CD4-positive, alpha-beta T cell (primary cell): Measurements from ENCODE around the gene RSRC1. TPM values are rescaled to one million over a fixed set of nuclear protein-coding genes. Genes with fewer than 3 reads are reported as not detected.

Experiments used
- ATAC-seq: fragments of 200-7000 bp; cut with Tn5 transposase; one replicate; pipeline ENCODE4 v1.10.0; 2022; ENCODE audit warnings: mild to moderate bottlenecking; ENCODE audit not compliant: poor library complexity
- CTCF ChIA-PET: fragments of 350-600 bp; sonication (Branson Sonifier 250); formaldehyde crosslinking; loops from one replicate; lab custom pipeline; 2021; ENCODE audit warnings: antibody characterized with exemption, inconsistent platforms; lab: Charles Lee
- POLR2A ChIA-PET: fragments of 350-600 bp; sonication (Branson Sonifier 250); formaldehyde crosslinking; loops from one replicate; lab custom pipeline; 2021; ENCODE audit warnings: antibody characterized with exemption, inconsistent platforms; lab: Charles Lee
- DNase-seq, 14 experiments: peaks; one replicate each; pipeline ENCODE4 v3.0.0-alpha.2; 2013 to 2020; ENCODE audit warnings: mixed read lengths in 2 of 14
- H3K27ac ChIP-seq, 2 donors: one replicate each; pipeline versions ENCODE4 v1.5.1 to v1.7.0; 2013; ENCODE audit warnings: low read length in 2 of 2, low read depth in 1 of 2, mild to moderate bottlenecking in 1 of 2
- H3K27me3 ChIP-seq, 2 experiments: 1 replicate in 1 of 2; 2 replicates in 1 of 2; pipeline versions ENCODE4 v1.6.1 to v1.7.0; 2013; ENCODE audit warnings: low read length in 2 of 2, control low read depth in 1 of 2, mild to moderate bottlenecking in 1 of 2, moderate library complexity in 1 of 2; ENCODE audit not compliant: insufficient read depth in 2 of 2, control insufficient read depth in 1 of 2
- H3K36me3 ChIP-seq: one replicate; pipeline ENCODE4 v1.6.1; 2013; ENCODE audit warnings: low read length, control low read depth; ENCODE audit not compliant: insufficient read depth
- H3K4me1 ChIP-seq: one replicate; pipeline ENCODE4 v1.6.1; 2013; ENCODE audit warnings: low read length, control low read depth; ENCODE audit not compliant: insufficient read depth
- H3K4me3 ChIP-seq: one replicate; pipeline ENCODE4 v1.5.1; 2013; ENCODE audit warnings: mild to moderate bottlenecking, low read length, moderate library complexity
- H3K9me3 ChIP-seq, 2 experiments: 1 replicate in 1 of 2; 2 replicates in 1 of 2; pipeline versions ENCODE4 v1.6.1 to v1.7.0; 2013; ENCODE audit warnings: low read length in 2 of 2, mild to moderate bottlenecking in 2 of 2, control low read depth in 1 of 2, moderate library complexity in 1 of 2; ENCODE audit not compliant: control insufficient read depth in 1 of 2, insufficient read depth in 1 of 2
- H3K27ac Mint-ChIP-seq: one replicate; pipeline ENCODE4 v1.8.0; 2020; ENCODE audit warnings: mixed read lengths
- H3K27me3 Mint-ChIP-seq: one replicate; pipeline ENCODE4 v1.8.0; 2021; ENCODE audit warnings: mixed read lengths
- H3K36me3 Mint-ChIP-seq: one replicate; pipeline ENCODE4 v1.8.0; 2021; ENCODE audit warnings: low read depth, mixed read lengths
- H3K4me1 Mint-ChIP-seq: one replicate; pipeline ENCODE4 v1.8.0; 2021; ENCODE audit warnings: low read depth, mixed read lengths
- H3K4me3 Mint-ChIP-seq: one replicate; pipeline ENCODE4 v1.8.0; 2020; ENCODE audit warnings: mild to moderate bottlenecking, mixed read lengths
- H3K9me3 Mint-ChIP-seq: one replicate; pipeline ENCODE4 v1.8.0; 2020; ENCODE audit warnings: mixed read lengths
- intact Hi-C, 2 experiments: fragments of 100-400 bp; cut with DNase I in 1 of 2; cut with micrococcal nuclease in 1 of 2; formaldehyde crosslinking; loops; one replicate each; pipeline versions ENCODE4 v1.15.1 to v1.9.0; 2023 to 2025; cut with DNase I, micrococcal nuclease
- total RNA-seq, 174 experiments: library from RNA in 2 of 174; stranded (reverse) in 2 of 174; gene quantifications; one replicate each; pipeline ENCODE4 v1.2.3 and lab custom pipeline; 2021 to 2026
- TF ChIP-seq, protein P1 (sequence below): fragments of 200-600 bp; IDR thresholded peaks from one replicate; pipeline ENCODE4 v1.8.0; 2022; ENCODE audit warnings: antibody characterized with exemption, mild to moderate bottlenecking

RSRC1 gene
- total RNA-seq, 2 experiments from 2014 or later, result 22.3 to 24.6 TPM

DNA sequence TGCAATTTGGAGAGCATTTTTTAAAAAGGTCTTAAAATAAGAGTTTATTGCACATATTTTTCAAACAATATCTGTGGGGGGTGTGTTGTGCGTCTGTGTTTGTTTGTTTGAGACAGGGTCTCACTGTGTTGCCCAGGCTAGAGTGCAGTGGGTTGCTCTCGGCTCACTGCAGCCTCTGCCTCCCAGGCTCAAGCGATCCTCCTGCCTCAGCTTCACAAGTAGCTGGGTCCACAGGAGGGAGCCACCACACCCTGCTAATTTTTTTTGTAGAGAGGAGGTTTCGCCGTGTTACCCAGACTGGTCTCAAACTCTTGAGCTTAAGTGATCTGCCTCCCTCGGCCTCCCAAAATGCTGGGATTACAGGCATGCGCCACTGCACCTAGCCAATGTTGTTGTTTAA, 463.8 kb downstream of the RSRC1 start:
- Mint-ChIP-seq H3K36me3 (no peaks in the 10 kb centered on the region), H3K4me1 (peaks cover 11% of the 10 kb centered on the region), H3K27me3 (peaks cover 48% of the 10 kb centered on the region), H3K27ac (no peak overlapping the region), H3K9me3 (peaks cover 3% of the 10 kb centered on the region), H3K4me3 (no peak overlapping the region)
- TF ChIP-seq, protein P1, sequence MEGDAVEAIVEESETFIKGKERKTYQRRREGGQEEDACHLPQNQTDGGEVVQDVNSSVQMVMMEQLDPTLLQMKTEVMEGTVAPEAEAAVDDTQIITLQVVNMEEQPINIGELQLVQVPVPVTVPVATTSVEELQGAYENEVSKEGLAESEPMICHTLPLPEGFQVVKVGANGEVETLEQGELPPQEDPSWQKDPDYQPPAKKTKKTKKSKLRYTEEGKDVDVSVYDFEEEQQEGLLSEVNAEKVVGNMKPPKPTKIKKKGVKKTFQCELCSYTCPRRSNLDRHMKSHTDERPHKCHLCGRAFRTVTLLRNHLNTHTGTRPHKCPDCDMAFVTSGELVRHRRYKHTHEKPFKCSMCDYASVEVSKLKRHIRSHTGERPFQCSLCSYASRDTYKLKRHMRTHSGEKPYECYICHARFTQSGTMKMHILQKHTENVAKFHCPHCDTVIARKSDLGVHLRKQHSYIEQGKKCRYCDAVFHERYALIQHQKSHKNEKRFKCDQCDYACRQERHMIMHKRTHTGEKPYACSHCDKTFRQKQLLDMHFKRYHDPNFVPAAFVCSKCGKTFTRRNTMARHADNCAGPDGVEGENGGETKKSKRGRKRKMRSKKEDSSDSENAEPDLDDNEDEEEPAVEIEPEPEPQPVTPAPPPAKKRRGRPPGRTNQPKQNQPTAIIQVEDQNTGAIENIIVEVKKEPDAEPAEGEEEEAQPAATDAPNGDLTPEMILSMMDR, result no peak
- DNase-seq, result no peak
- Histone ChIP-seq H3K36me3 (no peaks in the 10 kb centered on the region), H3K27me3 (peaks cover 12% of the 10 kb centered on the region in 2 experiments), H3K9me3 (peaks cover 0 to 17% of the 10 kb centered on the region in 2 experiments), H3K27ac (no peak overlapping the region), H3K4me1 (peaks cover 16% of the 10 kb centered on the region), H3K4me3 (no peak overlapping the region)
- ChIA-PET POLR2A (no interaction called here), CTCF (no interaction called here)
- ATAC-seq, result no peak
- intact Hi-C loops, result no loop called here

DNA sequence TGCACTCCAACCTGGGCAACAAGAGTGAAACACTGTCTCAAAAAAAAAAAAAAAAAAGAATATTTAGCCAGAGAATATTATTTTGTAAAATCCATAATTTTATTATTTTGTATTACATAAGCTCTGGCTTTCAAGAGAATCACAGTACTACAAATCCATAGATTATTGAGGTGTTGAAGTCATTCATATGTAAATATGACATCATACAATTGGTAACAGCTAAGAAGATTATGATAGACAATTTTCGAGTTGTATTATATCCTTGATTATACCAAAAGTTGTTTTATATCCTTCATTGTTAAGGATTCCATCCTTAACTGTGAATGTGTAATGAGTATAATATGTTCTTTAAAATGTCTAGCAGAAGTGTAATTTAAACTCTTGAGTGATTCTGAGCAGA, 464.8 kb downstream of the RSRC1 start:
- no peak for ATAC-seq

DNA sequence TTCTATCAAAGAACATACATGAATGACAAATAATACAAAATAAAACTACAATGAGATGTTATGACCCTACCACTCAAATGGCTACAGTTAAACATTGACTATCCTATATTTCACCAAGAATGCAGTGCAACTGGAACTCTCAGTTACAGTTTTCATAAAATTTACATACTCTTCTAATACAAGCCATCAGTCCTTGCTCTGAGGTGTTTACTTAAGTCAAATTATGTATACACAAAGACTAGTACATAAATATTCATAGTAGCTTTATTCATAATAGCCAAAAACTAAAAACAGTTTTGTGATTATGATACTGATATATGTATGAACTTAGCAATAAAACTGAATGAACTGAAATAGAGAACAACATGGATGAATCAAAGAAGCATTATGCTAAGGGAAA, 480.3 kb downstream of the RSRC1 start:
- Histone ChIP-seq H3K27ac (no peak overlapping the region), H3K4me1 (no peaks in the 10 kb centered on the region), H3K9me3 (no peaks in the 10 kb centered on the region), H3K36me3 (no peaks in the 10 kb centered on the region), H3K27me3 (no peaks in the 10 kb centered on the region), H3K4me3 (no peak overlapping the region)
- intact Hi-C loops, result no loop called here
- no peak overlapping the region for H3K27ac Mint-ChIP-seq
- no peak for DNase-seq
- H3K27me3 Mint-ChIP-seq, result peaks cover 22% of the 10 kb centered on the region
- ATAC-seq, result no peak
- POLR2A ChIA-PET, result interaction anchor here (0.5 kb wide), 1 partner anchor 131 kb away, joined by 3 read pairs; no protein-coding TSS in a partner anchor
- CTCF ChIA-PET, result no interaction called here
- TF ChIP-seq, protein P1, result no peak
- H3K9me3 Mint-ChIP-seq, result no peaks in the 10 kb centered on the region
- H3K4me3 Mint-ChIP-seq, result no peak overlapping the region
- H3K36me3 Mint-ChIP-seq, result no peaks in the 10 kb centered on the region
- no peaks in the 10 kb centered on the region for H3K4me1 Mint-ChIP-seq

More for the DNA sequence above, 464.8 kb downstream of the RSRC1 start:
- DNase-seq, result no peak
- H3K36me3 Mint-ChIP-seq, result no peaks in the 10 kb centered on the region
- no peak overlapping the region for H3K27ac Mint-ChIP-seq
- H3K9me3 ChIP-seq, result peaks cover 0 to 17% of the 10 kb centered on the region in 2 experiments
- peaks cover 3% of the 10 kb centered on the region for H3K9me3 Mint-ChIP-seq
- TF ChIP-seq, protein P1, result no peak
- H3K36me3 ChIP-seq, result no peaks in the 10 kb centered on the region
- peaks cover 39% of the 10 kb centered on the region for H3K27me3 Mint-ChIP-seq
- peaks cover 11% of the 10 kb centered on the region for H3K4me1 Mint-ChIP-seq
- H3K4me3 ChIP-seq, result no peak overlapping the region
- ChIA-PET CTCF (no interaction called here), POLR2A (no interaction called here)
- H3K27ac ChIP-seq, result no peak overlapping the region
- peaks cover 10 to 12% of the 10 kb centered on the region in 2 experiments for H3K27me3 ChIP-seq
- H3K4me1 ChIP-seq, result peaks cover 16% of the 10 kb centered on the region
- intact Hi-C loops, result no loop called here
- H3K4me3 Mint-ChIP-seq, result no peak overlapping the region

Other genes with a start within 250 kb of the RSRC1 start
- gene SHOX2, start 3.7 kb upstream of the RSRC1 start, total RNA-seq, result not detected